Lung (tissue), 12 donors: ENCODE data around the gene TTLL12. TPM values are rescaled to one million over a fixed set of nuclear protein-coding genes. Genes with fewer than 3 reads are reported as not detected.

Source experiments
- ATAC-seq: fragments of 200-7000 bp; cut with Tn5 transposase; one replicate; pipeline ENCODE4 v1.9.1; 2020; ENCODE audit warnings: moderate number of reproducible peaks; ENCODE audit not compliant: insufficient read depth, low FRiP score
- DNase-seq, 3 donors: peaks; one replicate each; pipeline ENCODE4 v3.0.0-alpha.2; 2013 to 2017
- H3K27ac ChIP-seq, 2 donors: one replicate each; pipeline ENCODE4 v1.5.1; 2013; ENCODE audit warnings: mild to moderate bottlenecking in 2 of 2, moderate library complexity in 2 of 2, control low read depth in 1 of 2, inconsistent platforms in 1 of 2, low read depth in 1 of 2, low read length in 1 of 2
- H3K27me3 ChIP-seq, 3 donors: one replicate each; pipeline ENCODE4 v1.5.1; 2013; ENCODE audit warnings: low read length in 2 of 3; ENCODE audit not compliant: control insufficient read depth in 3 of 3, insufficient read depth in 3 of 3
- H3K36me3 ChIP-seq, 4 donors: one replicate each; pipeline ENCODE4 v1.5.1; 2013; ENCODE audit warnings: low read length in 4 of 4, mild to moderate bottlenecking in 1 of 4, moderate library complexity in 1 of 4; ENCODE audit not compliant: control insufficient read depth in 4 of 4, insufficient read depth in 4 of 4
- H3K4me1 ChIP-seq, 5 donors: one replicate each; pipeline ENCODE4 v1.5.1; 2013; ENCODE audit warnings: low read length in 5 of 5, mild to moderate bottlenecking in 2 of 5, moderate library complexity in 1 of 5; ENCODE audit not compliant: control insufficient read depth in 5 of 5, insufficient read depth in 5 of 5
- H3K4me3 ChIP-seq: one replicate; pipeline ENCODE4 v1.5.1; 2013; ENCODE audit warnings: mild to moderate bottlenecking, control low read depth, moderate library complexity
- H3K9ac ChIP-seq, 2 donors: one replicate each; pipeline ENCODE4 v1.5.1; 2013; ENCODE audit warnings: low read length in 2 of 2, control low read depth in 1 of 2; ENCODE audit not compliant: insufficient read depth in 1 of 2
- H3K9me3 ChIP-seq, 4 donors: one replicate each; pipeline ENCODE4 v1.5.1; 2013; ENCODE audit warnings: low read length in 3 of 4, mild to moderate bottlenecking in 1 of 4, moderate library complexity in 1 of 4; ENCODE audit not compliant: control insufficient read depth in 4 of 4, insufficient read depth in 3 of 4
- WGBS, 2 donors: extraction: QIAGEN DNeasy Blood & Tissue Kit; methylation state at CpG; one replicate each; pipeline ENCODE4 v1.1.7; 2013; 5-methylcytosine and 5-hydroxymethylcytosine counted together
- polyA plus RNA-seq, 2 donors: library from polyadenylated mRNA; stranded (reverse); fragments of 200-250 nt; gene quantifications; one replicate each; pipeline ENCODE4 v1.2.1, GENCODE V29; 2013
- total RNA-seq, 2 donors: library from RNA; depleted of rRNA in 1 of 2; stranded (reverse); fragments of >200 nt in 1 of 2; gene quantifications; one replicate each; pipeline ENCODE4 v1.2.1, GENCODE V29; 2014 to 2021
- TF ChIP-seq, protein P1 (sequence below): IDR thresholded peaks from 2 replicates; pipeline ENCODE4 v1.5.1; 2012; ENCODE audit warnings: mild to moderate bottlenecking; ENCODE audit errors: control extremely low read depth, extremely low read depth
- donor health status: control.
- donor health status: control.
- donor health status: Bipolar disorder and iron deficiency.
- donor health status: healthy.
- donor health status: DM: yes; HTN: yes; CAD: no.

The TTLL12 gene
- total and polyA plus RNA-seq, 4 donors, result 15.8 to 35.5 (median 25.3) TPM

DNA sequence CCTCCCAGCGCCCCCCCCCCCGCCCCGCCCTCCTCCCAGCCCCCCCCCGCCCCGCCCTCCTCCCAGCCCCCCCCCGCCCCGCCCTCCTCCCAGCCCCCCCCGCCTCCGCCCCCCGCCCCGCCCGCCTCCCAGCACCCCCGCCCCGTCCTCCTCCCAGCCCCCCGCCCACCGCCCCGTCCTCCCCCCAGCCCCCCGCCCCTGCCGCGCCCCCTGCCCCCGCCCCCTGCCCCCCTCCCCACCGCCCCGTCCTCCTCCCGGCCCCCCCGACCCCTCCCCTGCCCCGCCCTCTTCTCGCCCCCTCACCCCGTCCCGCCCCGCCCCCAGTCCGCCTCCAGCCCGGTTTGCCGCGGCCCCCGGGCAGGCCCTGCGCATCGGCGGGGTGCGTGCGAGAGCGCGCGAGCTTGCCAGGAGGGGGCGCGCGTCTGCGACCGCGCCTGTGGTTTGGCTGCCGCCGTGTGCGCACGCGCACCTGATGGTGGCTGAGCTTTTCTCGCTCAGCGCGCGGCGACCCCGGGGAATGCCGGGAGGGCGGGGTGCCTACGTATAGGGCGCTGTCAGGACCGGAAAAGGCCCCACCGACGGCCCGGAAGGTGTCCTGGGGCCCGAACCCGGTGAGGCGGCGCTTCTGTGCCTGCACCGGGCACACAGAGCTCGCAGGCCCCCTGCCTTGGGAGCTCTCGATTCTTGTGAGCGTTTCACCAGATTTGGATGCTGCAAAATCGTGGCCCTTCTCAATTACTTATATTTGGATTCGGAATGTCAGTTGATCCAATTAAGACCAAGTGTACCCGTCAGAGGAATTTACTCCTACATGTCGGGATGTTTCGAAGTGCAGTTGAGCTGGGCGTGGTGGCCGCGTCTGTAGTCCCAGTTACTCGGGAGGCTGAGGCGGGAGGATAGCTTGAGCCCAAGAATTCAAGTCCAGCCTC lies 501 bp upstream of the TTLL12 start:
- Histone ChIP-seq H3K27ac (peak overlapping the region; percentile 80 to 94), H3K9ac (peak overlapping the region; percentile 46 to 78), H3K36me3 (peaks cover 0 to 3% (median under 1%) of the 10 kb centered on the region in 4 donors), H3K4me3 (peak overlapping the region; percentile 48), H3K9me3 (no peaks in the 10 kb centered on the region), H3K27me3 (no peaks in the 10 kb centered on the region), H3K4me1 (peaks cover 0 to 20% (median 9%) of the 10 kb centered on the region in 5 donors)
- TF ChIP-seq, protein P1, sequence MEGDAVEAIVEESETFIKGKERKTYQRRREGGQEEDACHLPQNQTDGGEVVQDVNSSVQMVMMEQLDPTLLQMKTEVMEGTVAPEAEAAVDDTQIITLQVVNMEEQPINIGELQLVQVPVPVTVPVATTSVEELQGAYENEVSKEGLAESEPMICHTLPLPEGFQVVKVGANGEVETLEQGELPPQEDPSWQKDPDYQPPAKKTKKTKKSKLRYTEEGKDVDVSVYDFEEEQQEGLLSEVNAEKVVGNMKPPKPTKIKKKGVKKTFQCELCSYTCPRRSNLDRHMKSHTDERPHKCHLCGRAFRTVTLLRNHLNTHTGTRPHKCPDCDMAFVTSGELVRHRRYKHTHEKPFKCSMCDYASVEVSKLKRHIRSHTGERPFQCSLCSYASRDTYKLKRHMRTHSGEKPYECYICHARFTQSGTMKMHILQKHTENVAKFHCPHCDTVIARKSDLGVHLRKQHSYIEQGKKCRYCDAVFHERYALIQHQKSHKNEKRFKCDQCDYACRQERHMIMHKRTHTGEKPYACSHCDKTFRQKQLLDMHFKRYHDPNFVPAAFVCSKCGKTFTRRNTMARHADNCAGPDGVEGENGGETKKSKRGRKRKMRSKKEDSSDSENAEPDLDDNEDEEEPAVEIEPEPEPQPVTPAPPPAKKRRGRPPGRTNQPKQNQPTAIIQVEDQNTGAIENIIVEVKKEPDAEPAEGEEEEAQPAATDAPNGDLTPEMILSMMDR, result peak; percentile 38
- DNase-seq, result peak; percentile 96 to 99 (median 97)
- WGBS, 2 donors, result 6 to 7% methylated on average over 48 to 59 of the region's 86 CpGs
- peak; percentile 93 for ATAC-seq

DNA sequence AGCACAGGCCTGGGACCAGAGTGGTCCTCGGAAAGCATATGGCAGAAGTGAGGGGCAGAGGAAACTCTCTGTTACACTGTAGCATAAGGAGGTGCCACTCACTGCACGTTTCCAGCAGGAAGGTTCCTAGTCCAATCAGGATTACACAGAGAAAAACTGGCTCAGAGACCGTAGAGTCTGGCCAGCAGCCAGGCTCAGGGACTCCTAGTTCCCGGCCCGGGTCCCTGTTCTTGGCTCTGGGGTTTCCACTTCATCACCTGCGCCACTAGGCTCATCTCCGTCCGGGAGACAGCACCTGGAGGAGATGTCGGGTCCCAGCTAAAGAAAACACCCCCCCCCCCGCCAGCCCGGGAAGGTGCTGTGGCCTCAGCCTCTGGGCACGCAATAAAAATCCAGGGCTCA lies 1.1 kb downstream of the TTLL12 start:
- Histone ChIP-seq H3K27ac (no peak overlapping the region), H3K9ac (no peak overlapping the region), H3K9me3 (no peaks in the 10 kb centered on the region), H3K36me3 (peaks cover 0 to 8% (median 1%) of the 10 kb centered on the region in 4 donors), H3K4me3 (no peak overlapping the region), H3K27me3 (no peaks in the 10 kb centered on the region), H3K4me1 (peaks cover 0 to 20% (median 15%) of the 10 kb centered on the region in 5 donors)
- 22 to 46% methylated on average over 12 of the region's 12 CpGs for WGBS, 2 donors
- DNase-seq (peak; percentile 50 to 79 (median 69)), ATAC-seq (no peak)
- TF ChIP-seq, protein P1, result no peak

DNA sequence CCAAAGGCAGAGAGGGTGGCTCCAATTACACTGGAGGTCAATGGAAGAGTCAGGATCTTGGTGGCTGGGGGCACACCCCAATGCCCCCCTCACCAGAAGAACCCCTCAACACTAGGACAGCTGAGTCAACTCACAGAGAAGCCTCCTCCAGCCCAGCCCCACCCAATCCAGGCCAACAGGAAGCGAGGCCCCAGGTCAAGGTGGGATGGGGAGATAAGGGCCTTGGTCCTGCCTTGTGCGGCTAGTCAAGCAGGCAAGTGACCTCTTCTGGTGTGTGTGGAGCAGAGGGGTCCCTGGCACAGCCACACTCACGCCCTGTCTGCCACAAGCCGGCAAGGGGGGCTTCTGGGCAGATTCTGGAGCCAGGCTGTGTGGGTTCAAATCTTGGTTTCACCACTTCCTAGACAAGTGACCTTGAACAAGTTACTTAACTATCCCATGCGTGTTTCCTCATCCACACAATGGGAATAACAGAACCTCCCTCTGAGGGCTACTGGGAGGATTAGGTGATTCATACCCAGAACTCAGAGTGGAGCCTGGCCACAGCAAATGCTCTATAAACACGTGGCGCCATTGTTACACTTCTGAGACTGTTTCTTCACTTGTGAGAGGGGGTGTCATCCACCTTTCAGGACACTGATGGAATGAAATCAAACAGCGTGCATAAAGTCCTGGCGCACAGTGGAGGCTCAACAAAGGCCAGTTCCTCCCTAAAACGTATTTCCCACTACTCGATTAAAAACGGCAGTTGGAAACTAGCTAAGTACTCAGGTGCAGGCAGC lies 3.2 kb downstream of the TTLL12 start:
- no peaks in the 10 kb centered on the region for H3K27me3 ChIP-seq
- no peaks in the 10 kb centered on the region for H3K9me3 ChIP-seq
- H3K27ac ChIP-seq, result no peak overlapping the region
- TF ChIP-seq, protein P1, result no peak
- peaks cover 0 to 25% (median 10%) of the 10 kb centered on the region in 4 donors for H3K36me3 ChIP-seq
- H3K4me3 ChIP-seq, result no peak overlapping the region
- WGBS, 2 donors, result 74 to 78% methylated on average over 12 of the region's 12 CpGs
- no peak overlapping the region for H3K9ac ChIP-seq
- H3K4me1 ChIP-seq, result peaks cover 0 to 20% (median 17%) of the 10 kb centered on the region in 5 donors
- no peak for ATAC-seq
- DNase-seq, result no peak
